Mucosa of descending colon (tissue), 3 donors: ENCODE measurements around the gene SCN4A. TPM values are rescaled to one million over a fixed set of nuclear protein-coding genes. Genes with fewer than 3 reads are reported as not detected.

ENCODE experiments used
- ATAC-seq: fragments of 200-7000 bp; cut with Tn5 transposase; one replicate; pipeline ENCODE4 v1.9.1; 2020; ENCODE audit warnings: mild to moderate bottlenecking, moderate library complexity
- DNase-seq, 3 donors: peaks; one replicate each; pipeline ENCODE4 v3.0.0-alpha.2; 2020
- H3K36me3 ChIP-seq: fragments of 200-600 bp; one replicate; pipeline ENCODE4 v1.8.0; 2021; ENCODE audit warnings: low read depth, mild to moderate bottlenecking
- H3K4me1 ChIP-seq: fragments of 200-600 bp; one replicate; pipeline ENCODE4 v1.8.0; 2021; ENCODE audit warnings: low read depth, mild to moderate bottlenecking
- H3K4me3 ChIP-seq: fragments of 200-600 bp; one replicate; pipeline ENCODE4 v1.8.0; 2021; ENCODE audit warnings: mild to moderate bottlenecking
- H3K9me3 ChIP-seq: fragments of 200-600 bp; one replicate; pipeline ENCODE4 v1.8.0; 2021; ENCODE audit warnings: mild to moderate bottlenecking
- intact Hi-C, 2 donors: fragments of 100-400 bp; cut with DNase I in 1 of 2; cut with micrococcal nuclease in 1 of 2; formaldehyde crosslinking; loops; one replicate each; pipeline versions ENCODE4 v1.11.0 to v1.11.1; 2022; cut with DNase I, micrococcal nuclease
- total RNA-seq, 3 donors: library from RNA; stranded (reverse); fragmentation: NEBNext Ultra II Directional in 2 of 3; extraction: Animal tissue kit (Norgen Biotek cat#: 25700) in 2 of 3; gene quantifications; one replicate each; pipeline versions ENCODE4 v1.2.1 to v1.2.4, GENCODE V29; 2021 to 2023
- TF ChIP-seq, protein P1 (sequence below): fragments of 200-600 bp; IDR thresholded peaks from one replicate; pipeline ENCODE4 v1.8.0; 2022; ENCODE audit warnings: antibody characterized with exemption, mild to moderate bottlenecking
- donor health status: DM: no; HTN: no; CAD: no; lungs with moderate emphysema.
- donor health status: DM: no; HTN: no; CAD: no.
- donor health status: DM: no; HTN: yes; CAD: no.

The SCN4A gene
- total RNA-seq, 3 donors from 2014 or later, result 0.10 to 0.75 (median 0.22) TPM

- no peak for ATAC-seq
- intact Hi-C loops, result no loop called here
- H3K4me1 ChIP-seq, result peaks cover 13% of the 10 kb centered on the region
- H3K4me3 ChIP-seq, result no peak overlapping the region
- DNase-seq, result no peak
- H3K9me3 ChIP-seq, result no peaks in the 10 kb centered on the region
- TF ChIP-seq, protein P1, sequence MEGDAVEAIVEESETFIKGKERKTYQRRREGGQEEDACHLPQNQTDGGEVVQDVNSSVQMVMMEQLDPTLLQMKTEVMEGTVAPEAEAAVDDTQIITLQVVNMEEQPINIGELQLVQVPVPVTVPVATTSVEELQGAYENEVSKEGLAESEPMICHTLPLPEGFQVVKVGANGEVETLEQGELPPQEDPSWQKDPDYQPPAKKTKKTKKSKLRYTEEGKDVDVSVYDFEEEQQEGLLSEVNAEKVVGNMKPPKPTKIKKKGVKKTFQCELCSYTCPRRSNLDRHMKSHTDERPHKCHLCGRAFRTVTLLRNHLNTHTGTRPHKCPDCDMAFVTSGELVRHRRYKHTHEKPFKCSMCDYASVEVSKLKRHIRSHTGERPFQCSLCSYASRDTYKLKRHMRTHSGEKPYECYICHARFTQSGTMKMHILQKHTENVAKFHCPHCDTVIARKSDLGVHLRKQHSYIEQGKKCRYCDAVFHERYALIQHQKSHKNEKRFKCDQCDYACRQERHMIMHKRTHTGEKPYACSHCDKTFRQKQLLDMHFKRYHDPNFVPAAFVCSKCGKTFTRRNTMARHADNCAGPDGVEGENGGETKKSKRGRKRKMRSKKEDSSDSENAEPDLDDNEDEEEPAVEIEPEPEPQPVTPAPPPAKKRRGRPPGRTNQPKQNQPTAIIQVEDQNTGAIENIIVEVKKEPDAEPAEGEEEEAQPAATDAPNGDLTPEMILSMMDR, result no peak
- H3K36me3 ChIP-seq, result no peaks in the 10 kb centered on the region
Measured at GRCh38 chr17:64003526-64004121, 30.9 kb upstream of the SCN4A start.

GRCh38 chr17:64002658-64003525 lies 30.2 kb upstream of the SCN4A start:
- TF ChIP-seq, protein P1, result no peak
- Histone ChIP-seq H3K4me1 (peaks cover 19% of the 10 kb centered on the region), H3K36me3 (no peaks in the 10 kb centered on the region), H3K9me3 (no peaks in the 10 kb centered on the region), H3K4me3 (no peak overlapping the region)
- DNase-seq (no peak), ATAC-seq (no peak)
- intact Hi-C loops, result no loop called here

- Histone ChIP-seq H3K4me1 (peaks cover 20% of the 10 kb centered on the region), H3K9me3 (no peaks in the 10 kb centered on the region), H3K36me3 (no peaks in the 10 kb centered on the region), H3K4me3 (no peak overlapping the region)
- DNase-seq, result no peak
- intact Hi-C loops, result no loop called here
- no peak for ATAC-seq
- TF ChIP-seq, protein P1, result no peak
Measured at GRCh38 chr17:64001763-64002529, 29.2 kb upstream of the SCN4A start.

- no peak for ATAC-seq
- intact Hi-C loops, result no loop called here
- Histone ChIP-seq H3K9me3 (no peaks in the 10 kb centered on the region), H3K4me3 (no peak overlapping the region), H3K4me1 (peaks cover 20% of the 10 kb centered on the region), H3K36me3 (no peaks in the 10 kb centered on the region)
- TF ChIP-seq, protein P1, result no peak
- no peak for DNase-seq
Measured at GRCh38 chr17:64001091-64001579, 28.4 kb upstream of the SCN4A start.

GRCh38 chr17:63999680-64000531 lies 27.2 kb upstream of the SCN4A start:
- Histone ChIP-seq H3K4me3 (no peak overlapping the region), H3K9me3 (no peaks in the 10 kb centered on the region), H3K36me3 (no peaks in the 10 kb centered on the region), H3K4me1 (peaks cover 13% of the 10 kb centered on the region)
- intact Hi-C loops, result no loop called here
- DNase-seq, result no peak
- no peak for ATAC-seq
- TF ChIP-seq, protein P1, result no peak
